IMR-90 (cell line): Measurements from ENCODE around the gene ERC2. TPM values are rescaled to one million over a fixed set of nuclear protein-coding genes. Genes with fewer than 3 reads are reported as not detected.

Experiments used
- ATAC-seq: fragments of 200-7000 bp; cut with Tn5 transposase; 2 replicates; pipeline ENCODE4 v1.9.1; 2020; ENCODE audit warnings: low read depth, mild to moderate bottlenecking, moderate library complexity
- BruUV-seq: library from RNA; stranded (reverse); fragments of 400-500 nt; replicated peaks from 2 replicates; lab custom pipeline; 2021; lab: Mats Ljungman, UMichigan
- CTCF ChIA-PET: fragments of 300-600 bp; formaldehyde crosslinking; extraction: SDS; loops from one replicate; lab custom pipeline; 2021; ENCODE audit warnings: antibody characterized with exemption; lab: Yijun Ruan, JAX
- POLR2A ChIA-PET: fragments of 300-600 bp; sonication (Branson Sonifier 250); formaldehyde crosslinking; loops from one replicate; lab custom pipeline; 2022; ENCODE audit warnings: antibody characterized with exemption; ENCODE audit not compliant: unreplicated experiment; lab: Charles Lee
- DNase-seq: peaks from one replicate; pipeline ENCODE4 v3.0.0; 2013
- H2AFZ ChIP-seq: replicated peaks from 2 replicates; pipeline ENCODE3; 2013; ENCODE audit warnings: low read length, mild to moderate bottlenecking; ENCODE audit not compliant: poor library complexity
- H2AK5ac ChIP-seq: 2 replicates; pipeline ENCODE4 v1.6.1; 2013; ENCODE audit warnings: low read depth, low read length, inconsistent platforms
- H2AK9ac ChIP-seq: replicated peaks from 2 replicates; pipeline ENCODE3; 2013; ENCODE audit warnings: mild to moderate bottlenecking, low read depth, low read length, moderate library complexity; ENCODE audit not compliant: poor library complexity
- H2BK120ac ChIP-seq: 2 replicates; pipeline ENCODE4 v1.6.1; 2013; ENCODE audit warnings: low read depth, low read length, inconsistent platforms
- H2BK15ac ChIP-seq: 3 replicates; pipeline ENCODE4 v1.6.1; 2013; ENCODE audit warnings: low read depth, low read length, inconsistent platforms
- H2BK20ac ChIP-seq: 2 replicates; pipeline ENCODE4 v1.6.1; 2013; ENCODE audit warnings: low read depth, mild to moderate bottlenecking, inconsistent platforms, low read length, moderate library complexity
- H2BK5ac ChIP-seq: 2 replicates; pipeline ENCODE4 v1.6.1; 2013; ENCODE audit warnings: mild to moderate bottlenecking, low read depth, low read length, inconsistent platforms; ENCODE audit not compliant: poor library complexity, severe bottlenecking
- H3K14ac ChIP-seq: replicated peaks from 2 replicates; pipeline ENCODE4 v1.6.1; 2013; ENCODE audit warnings: low read depth, low read length, inconsistent platforms
- H3K18ac ChIP-seq: 2 replicates; pipeline ENCODE4 v1.6.1; 2013; ENCODE audit warnings: low read depth, low read length, control low read depth
- H3K23ac ChIP-seq: 2 replicates; pipeline ENCODE4 v1.6.1; 2013; ENCODE audit warnings: low read depth, low read length, inconsistent platforms
- H3K27ac ChIP-seq: 2 replicates; pipeline ENCODE4 v1.5.1; 2013; ENCODE audit warnings: mild to moderate bottlenecking, control low read depth, low read length; ENCODE audit not compliant: insufficient read depth
- H3K27me3 ChIP-seq: 2 replicates; pipeline ENCODE4 v1.6.1; 2013; ENCODE audit warnings: low read length; ENCODE audit not compliant: control insufficient read depth, insufficient read depth
- H3K36me3 ChIP-seq: 2 replicates; pipeline ENCODE4 v1.6.1; 2013; ENCODE audit warnings: low read length, mixed read lengths; ENCODE audit not compliant: control insufficient read depth, insufficient read depth
- H3K4ac ChIP-seq: 2 replicates; pipeline ENCODE4 v1.6.1; 2013; ENCODE audit warnings: low read depth, low read length, inconsistent platforms
- H3K4me1 ChIP-seq: 2 replicates; pipeline ENCODE4 v1.6.1; 2013; ENCODE audit warnings: low read length, mixed read lengths; ENCODE audit not compliant: control insufficient read depth, insufficient read depth
- H3K4me2 ChIP-seq: 2 replicates; pipeline ENCODE4 v1.6.1; 2013; ENCODE audit warnings: low read depth, mild to moderate bottlenecking, control low read depth, low read length, moderate library complexity
- H3K4me3 ChIP-seq: 2 replicates; pipeline ENCODE4 v1.5.1; 2013; ENCODE audit warnings: low read depth, mild to moderate bottlenecking, control low read depth, low read length, moderate library complexity; ENCODE audit not compliant: insufficient read depth
- H3K56ac ChIP-seq: 2 replicates; pipeline ENCODE4 v1.6.1; 2013; ENCODE audit warnings: low read length, inconsistent platforms; ENCODE audit not compliant: insufficient read depth; ENCODE audit errors: extremely low read depth
- H3K79me1 ChIP-seq, 2 experiments: 2 replicates each; pipeline ENCODE4 v1.6.1; 2013; ENCODE audit warnings: low read length in 2 of 2, inconsistent platforms in 1 of 2, low read depth in 1 of 2
- H3K9ac ChIP-seq: 2 replicates; pipeline ENCODE4 v1.6.1; 2013; ENCODE audit warnings: low read depth, low read length, control low read depth
- H3K9me1 ChIP-seq: 2 replicates; pipeline ENCODE4 v1.6.1; 2013; ENCODE audit warnings: low read length, inconsistent platforms; ENCODE audit not compliant: insufficient read depth
- H3K9me3 ChIP-seq: 2 replicates; pipeline ENCODE4 v1.6.1; 2013; ENCODE audit warnings: low read length; ENCODE audit not compliant: control insufficient read depth, insufficient read depth
- H4K20me1 ChIP-seq: 2 replicates; pipeline ENCODE4 v1.6.1; 2013; ENCODE audit warnings: low read length, inconsistent platforms; ENCODE audit not compliant: insufficient read depth
- H4K5ac ChIP-seq: 2 replicates; pipeline ENCODE4 v1.6.1; 2013; ENCODE audit warnings: mild to moderate bottlenecking, low read depth, low read length, control low read depth
- H4K8ac ChIP-seq, 2 experiments: 2 replicates each; pipeline ENCODE4 v1.6.1; 2013; ENCODE audit warnings: low read depth in 2 of 2, low read length in 2 of 2, control low read depth in 1 of 2, inconsistent platforms in 1 of 2
- H4K91ac ChIP-seq: 2 replicates; pipeline ENCODE4 v1.6.1; 2013; ENCODE audit warnings: low read depth, low read length, inconsistent platforms; ENCODE audit not compliant: insufficient read depth
- BHLHE40 ChIP-seq: fragments of 150-350 bp; IDR thresholded peaks from 2 replicates; pipeline ENCODE4 v1.6.1; 2016; ENCODE audit warnings: mild to moderate bottlenecking, low read depth, low read length
- CEBPB ChIP-seq: IDR thresholded peaks from 2 replicates; pipeline ENCODE4 v1.6.1; 2012; ENCODE audit warnings: low read depth, low read length, improper control_type of control experiment
- CHD1 ChIP-seq: IDR thresholded peaks from 2 replicates; pipeline ENCODE4 v1.6.1; 2012; ENCODE audit warnings: low read depth, low read length, improper control_type of control experiment
- FOS ChIP-seq: fragments of 150-350 bp; IDR thresholded peaks from 2 replicates; pipeline ENCODE4 v1.6.1; 2016; ENCODE audit warnings: low read depth, low read length
- MAFK ChIP-seq: IDR thresholded peaks from 2 replicates; pipeline ENCODE4 v1.6.1; 2012; ENCODE audit warnings: low read depth, low read length, improper control_type of control experiment
- MAZ ChIP-seq: IDR thresholded peaks from 2 replicates; pipeline ENCODE4 v1.6.1; 2012; ENCODE audit warnings: low read depth, mild to moderate bottlenecking, low read length, improper control_type of control experiment, moderate library complexity, borderline replicate concordance
- MXI1 ChIP-seq: IDR thresholded peaks from 2 replicates; pipeline ENCODE4 v1.6.1; 2012; ENCODE audit warnings: low read depth, mild to moderate bottlenecking, low read length, moderate library complexity, borderline replicate concordance
- NFE2L2 ChIP-seq: fragments of 150-350 bp; IDR thresholded peaks from 2 replicates; pipeline ENCODE4 v1.6.1; 2016; ENCODE audit warnings: low read depth, mild to moderate bottlenecking, low read length
- POLR2A ChIP-seq: IDR thresholded peaks from 2 replicates; pipeline ENCODE4 v1.6.1; 2012; ENCODE audit warnings: mild to moderate bottlenecking, low read depth, low read length
- RAD21 ChIP-seq: IDR thresholded peaks from 2 replicates; pipeline ENCODE4 v1.6.1; 2012; ENCODE audit warnings: low read length, improper control_type of control experiment
- RCOR1 ChIP-seq: IDR thresholded peaks from 2 replicates; pipeline ENCODE4 v1.6.1; 2012; ENCODE audit warnings: mild to moderate bottlenecking, low read length, improper control_type of control experiment; ENCODE audit not compliant: insufficient replicate concordance
- RFX5 ChIP-seq: IDR thresholded peaks from 2 replicates; pipeline ENCODE4 v1.8.0; 2012; ENCODE audit warnings: low read depth, mild to moderate bottlenecking, low read length, moderate library complexity
- SMC3 ChIP-seq: fragments of 150-350 bp; IDR thresholded peaks from 2 replicates; pipeline ENCODE4 v1.6.1; 2016; ENCODE audit warnings: low read depth, mild to moderate bottlenecking, antibody characterized with exemption, low read length, moderate library complexity
- WGBS, 2 experiments: methylation state at CpG; one replicate each; pipeline versions ENCODE4 v1.1.5 to v1.1.7; 2013; ENCODE audit warnings: missing lambda C conversion rate in 2 of 2; ENCODE audit not compliant: insufficient read length in 1 of 2; ENCODE audit errors: extremely low coverage in 2 of 2; 5-methylcytosine and 5-hydroxymethylcytosine counted together
- dilution Hi-C: fragments of 300-500 bp; cut with HindIII; formaldehyde crosslinking; loops from one replicate; pipeline ENCODE4 v1.14.3; 2018; ENCODE audit warnings: low sequenced_read_pairs; ENCODE audit not compliant: unreplicated experiment
- in situ Hi-C: fragments of 300-500 bp; cut with MboI; formaldehyde crosslinking; loops from 3 replicates; pipeline ENCODE4 v1.14.3; 2019; ENCODE audit warnings: low sequenced_read_pairs, inconsistent platforms, mixed read lengths
- intact Hi-C: fragments of 100-400 bp; cut with micrococcal nuclease; formaldehyde crosslinking; loops from 2 replicates; pipeline ENCODE4 v1.10.0; 2022
- polyA plus RNA-seq, 3 experiments: library from polyadenylated mRNA; depleted of rRNA; stranded (reverse); fragments of >200 nt; gene quantifications; 2 replicates each; pipeline ENCODE4 v1.2.3, GENCODE V29; 2012; ENCODE audit warnings: low replicate concordance in 1 of 3
- total RNA-seq: library from RNA; depleted of rRNA; stranded (reverse); fragments of >200 nt; gene quantifications from 2 replicates; pipeline ENCODE4 v1.2.3, GENCODE V29; 2012
- TF ChIP-seq, protein P1 (sequence below): conservative IDR thresholded peaks from 2 replicates; pipeline ENCODE4 v1.5.1; 2012; ENCODE audit warnings: mild to moderate bottlenecking, low read depth, low read length, improper control_type of control experiment
- TF ChIP-seq, protein P2 (sequence below): fragments of 150-350 bp; IDR thresholded peaks from 2 replicates; pipeline ENCODE4 v1.6.1; 2017; ENCODE audit warnings: mild to moderate bottlenecking, antibody characterized with exemption, low read length, low read depth
- TF ChIP-seq, protein P3 (sequence below): fragments of 150-350 bp; IDR thresholded peaks from 2 replicates; pipeline ENCODE4 v1.6.1; 2016; ENCODE audit warnings: low read depth, mild to moderate bottlenecking, low read length, moderate library complexity, borderline replicate concordance

The ERC2 gene
- total and polyA plus RNA-seq, 2 of the 4 experiments (the other 2 are of a cell fraction), result 0.17 to 0.18 TPM

DNA sequence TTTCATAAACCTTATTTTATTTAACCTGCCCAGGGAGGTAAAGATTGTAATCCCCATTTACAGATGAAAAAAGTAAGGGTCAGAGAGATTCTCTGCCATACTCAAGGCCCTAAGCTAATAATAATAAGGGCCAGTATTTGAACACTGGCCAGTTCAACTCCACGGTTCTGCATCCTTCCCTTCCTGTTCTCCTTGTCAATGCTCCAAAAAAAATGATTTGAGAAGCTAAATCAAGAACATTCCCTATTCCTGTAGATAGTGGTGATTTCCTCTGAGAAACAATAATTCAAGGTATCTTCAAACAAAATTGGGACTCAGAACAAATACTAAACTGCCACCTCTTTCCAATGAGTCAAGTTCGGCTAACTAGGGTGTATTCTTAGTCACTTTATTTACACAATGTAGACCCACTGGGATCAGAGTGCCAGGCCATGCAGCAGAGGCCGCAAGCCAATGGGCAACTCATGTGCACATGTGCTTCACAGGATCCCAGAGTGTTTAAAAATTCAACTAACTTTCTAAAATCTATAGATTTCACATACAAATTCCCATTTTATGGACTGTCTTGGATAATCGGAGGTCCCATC is 521.6 kb downstream of the ERC2 start:
- Histone ChIP-seq H2BK20ac (no peak overlapping the region), H3K27ac (no peak overlapping the region), H3K9me1 (no peaks in the 10 kb centered on the region), H4K20me1 (no peaks in the 10 kb centered on the region), H2AK9ac (no peak overlapping the region), H3K4me1 (no peaks in the 10 kb centered on the region; the same call in 1 of the 2 replicates), H4K91ac (no peak overlapping the region), H3K14ac (no peak overlapping the region), H3K23ac (no peak overlapping the region), H2BK120ac (no peak overlapping the region), H3K9ac (no peak overlapping the region), H3K79me1 (no peaks in the 10 kb centered on the region), H2AFZ (no peak overlapping the region), H4K5ac (no peak overlapping the region), H3K4me2 (no peak overlapping the region), H3K4ac (no peak overlapping the region), H3K56ac (no peak overlapping the region), H3K4me3 (no peak overlapping the region), H2AK5ac (no peak overlapping the region), H3K27me3 (peaks cover 4% of the 10 kb centered on the region), H3K18ac (no peak overlapping the region), H2BK5ac (no peak overlapping the region), H2BK15ac (no peak overlapping the region), H4K8ac (no peak overlapping the region), H3K36me3 (no peaks in the 10 kb centered on the region), H3K9me3 (no peaks in the 10 kb centered on the region)
- DNase-seq (no peak), ATAC-seq (no peak)
- intact Hi-C loops (no loop called here), dilution Hi-C loops (no loop called here), in situ Hi-C loops (no loop called here)
- no CpG with 5 or more reads among the region's 4 CpGs for WGBS, 2 experiments
- CTCF ChIA-PET, result interaction anchor here (1.0 kb wide), 1 partner anchor 254 kb away, joined by 3 read pairs; no protein-coding TSS in a partner anchor
- BruUV-seq, result no TSS peak
- POLR2A ChIA-PET, result no interaction called here
- TF ChIP-seq BHLHE40 (no peak), RFX5 (no peak), CEBPB (no peak), MAZ (no peak), RAD21 (no peak), POLR2A (no peak), FOS (no peak), CHD1 (no peak), NFE2L2 (no peak), MXI1 (no peak), RCOR1 (no peak), SMC3 (no peak), MAFK (no peak)
- TF ChIP-seq, protein P1, sequence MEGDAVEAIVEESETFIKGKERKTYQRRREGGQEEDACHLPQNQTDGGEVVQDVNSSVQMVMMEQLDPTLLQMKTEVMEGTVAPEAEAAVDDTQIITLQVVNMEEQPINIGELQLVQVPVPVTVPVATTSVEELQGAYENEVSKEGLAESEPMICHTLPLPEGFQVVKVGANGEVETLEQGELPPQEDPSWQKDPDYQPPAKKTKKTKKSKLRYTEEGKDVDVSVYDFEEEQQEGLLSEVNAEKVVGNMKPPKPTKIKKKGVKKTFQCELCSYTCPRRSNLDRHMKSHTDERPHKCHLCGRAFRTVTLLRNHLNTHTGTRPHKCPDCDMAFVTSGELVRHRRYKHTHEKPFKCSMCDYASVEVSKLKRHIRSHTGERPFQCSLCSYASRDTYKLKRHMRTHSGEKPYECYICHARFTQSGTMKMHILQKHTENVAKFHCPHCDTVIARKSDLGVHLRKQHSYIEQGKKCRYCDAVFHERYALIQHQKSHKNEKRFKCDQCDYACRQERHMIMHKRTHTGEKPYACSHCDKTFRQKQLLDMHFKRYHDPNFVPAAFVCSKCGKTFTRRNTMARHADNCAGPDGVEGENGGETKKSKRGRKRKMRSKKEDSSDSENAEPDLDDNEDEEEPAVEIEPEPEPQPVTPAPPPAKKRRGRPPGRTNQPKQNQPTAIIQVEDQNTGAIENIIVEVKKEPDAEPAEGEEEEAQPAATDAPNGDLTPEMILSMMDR, result no peak
- TF ChIP-seq, protein P2, sequence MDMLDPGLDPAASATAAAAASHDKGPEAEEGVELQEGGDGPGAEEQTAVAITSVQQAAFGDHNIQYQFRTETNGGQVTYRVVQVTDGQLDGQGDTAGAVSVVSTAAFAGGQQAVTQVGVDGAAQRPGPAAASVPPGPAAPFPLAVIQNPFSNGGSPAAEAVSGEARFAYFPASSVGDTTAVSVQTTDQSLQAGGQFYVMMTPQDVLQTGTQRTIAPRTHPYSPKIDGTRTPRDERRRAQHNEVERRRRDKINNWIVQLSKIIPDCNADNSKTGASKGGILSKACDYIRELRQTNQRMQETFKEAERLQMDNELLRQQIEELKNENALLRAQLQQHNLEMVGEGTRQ, result no peak
- TF ChIP-seq, protein P3, sequence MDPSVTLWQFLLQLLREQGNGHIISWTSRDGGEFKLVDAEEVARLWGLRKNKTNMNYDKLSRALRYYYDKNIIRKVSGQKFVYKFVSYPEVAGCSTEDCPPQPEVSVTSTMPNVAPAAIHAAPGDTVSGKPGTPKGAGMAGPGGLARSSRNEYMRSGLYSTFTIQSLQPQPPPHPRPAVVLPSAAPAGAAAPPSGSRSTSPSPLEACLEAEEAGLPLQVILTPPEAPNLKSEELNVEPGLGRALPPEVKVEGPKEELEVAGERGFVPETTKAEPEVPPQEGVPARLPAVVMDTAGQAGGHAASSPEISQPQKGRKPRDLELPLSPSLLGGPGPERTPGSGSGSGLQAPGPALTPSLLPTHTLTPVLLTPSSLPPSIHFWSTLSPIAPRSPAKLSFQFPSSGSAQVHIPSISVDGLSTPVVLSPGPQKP, result no peak
